ENCODE data around the gene BRINP1. TPM values are rescaled to one million over a fixed set of nuclear protein-coding genes. Genes with fewer than 3 reads are reported as not detected.

The BRINP1 gene
- total and polyA plus RNA-seq, 8 donors: 0.09 to 0.70 (median 0.15) TPM; not detected in 1

- no peaks in the 10 kb centered on the region for H3K36me3 ChIP-seq
- H3K9me3 ChIP-seq: peaks cover 0 to 3% of the 10 kb centered on the region in 2 donors
- no peak for ATAC-seq
- TF ChIP-seq CTCF (IDR thresholded peaks at IDR 0.05): no peak
- DNase-seq: no peak
- no peak overlapping the region for H3K4me3 ChIP-seq
- intact Hi-C loops (cut with DNase I): no loop called here
- no peaks in the 10 kb centered on the region for H3K4me1 ChIP-seq
- no peaks in the 10 kb centered on the region for H3K27me3 ChIP-seq
- no peak overlapping the region for H3K27ac ChIP-seq
These were observed 184.8 kb downstream of the BRINP1 start for GRCh38 chr9:119184265-119184936.

GRCh38 chr9:119181561-119181960 lies 187.7 kb downstream of the BRINP1 start:
- H3K36me3 ChIP-seq: no peaks in the 10 kb centered on the region
- no peak overlapping the region for H3K27ac ChIP-seq
- TF ChIP-seq CTCF (IDR thresholded peaks at IDR 0.05): no peak
- no peak for DNase-seq
- intact Hi-C loops (cut with DNase I): no loop called here
- no peaks in the 10 kb centered on the region for H3K4me1 ChIP-seq
- H3K4me3 ChIP-seq: no peak overlapping the region
- no peaks in the 10 kb centered on the region for H3K9me3 ChIP-seq
- no peaks in the 10 kb centered on the region for H3K27me3 ChIP-seq
- ATAC-seq: no peak

GRCh38 chr9:119180897-119181296 lies 188.3 kb downstream of the BRINP1 start:
- Histone ChIP-seq H3K36me3 (no peaks in the 10 kb centered on the region), H3K27ac (no peak overlapping the region), H3K9me3 (no peaks in the 10 kb centered on the region), H3K4me3 (no peak overlapping the region), H3K4me1 (no peaks in the 10 kb centered on the region), H3K27me3 (no peaks in the 10 kb centered on the region)
- no peak for TF ChIP-seq CTCF (IDR thresholded peaks at IDR 0.05)
- intact Hi-C loops (cut with DNase I): no loop called here
- DNase-seq (no peak), ATAC-seq (no peak)

- Histone ChIP-seq H3K4me3 (no peak overlapping the region), H3K4me1 (no peaks in the 10 kb centered on the region), H3K9me3 (no peaks in the 10 kb centered on the region), H3K36me3 (no peaks in the 10 kb centered on the region), H3K27me3 (no peaks in the 10 kb centered on the region), H3K27ac (no peak overlapping the region)
- no peak for TF ChIP-seq CTCF (IDR thresholded peaks at IDR 0.05)
- DNase-seq: no peak
- no peak for ATAC-seq
- intact Hi-C loops (cut with DNase I): no loop called here
These were observed 189.5 kb downstream of the BRINP1 start for GRCh38 chr9:119179701-119180100.

- no peak for TF ChIP-seq CTCF (IDR thresholded peaks at IDR 0.05)
- Histone ChIP-seq H3K36me3 (no peaks in the 10 kb centered on the region), H3K27me3 (no peaks in the 10 kb centered on the region), H3K27ac (no peak overlapping the region), H3K9me3 (no peaks in the 10 kb centered on the region), H3K4me3 (no peak overlapping the region), H3K4me1 (no peaks in the 10 kb centered on the region)
- ATAC-seq: no peak
- no peak for DNase-seq
- intact Hi-C loops (cut with DNase I): no loop called here
These were observed 192.0 kb downstream of the BRINP1 start for GRCh38 chr9:119177196-119177595.

Measured in left lung (tissue), 10 donors.